Activated CD4-positive, alpha-beta T cell treated with anti-CD3 and anti-CD28 coated beads for 1 hour (primary cell): ENCODE results near the gene NUP210.
"Not testable (repeated sequence)": the region's sequence is repeated elsewhere in the genome, so short reads cannot be mapped to it uniquely, and the experiment has no call there.

Experiments used
- DNase-seq: peaks from one replicate; pipeline ENCODE4 v3.0.0-alpha.2; 2020

NUP210 gene

DNA sequence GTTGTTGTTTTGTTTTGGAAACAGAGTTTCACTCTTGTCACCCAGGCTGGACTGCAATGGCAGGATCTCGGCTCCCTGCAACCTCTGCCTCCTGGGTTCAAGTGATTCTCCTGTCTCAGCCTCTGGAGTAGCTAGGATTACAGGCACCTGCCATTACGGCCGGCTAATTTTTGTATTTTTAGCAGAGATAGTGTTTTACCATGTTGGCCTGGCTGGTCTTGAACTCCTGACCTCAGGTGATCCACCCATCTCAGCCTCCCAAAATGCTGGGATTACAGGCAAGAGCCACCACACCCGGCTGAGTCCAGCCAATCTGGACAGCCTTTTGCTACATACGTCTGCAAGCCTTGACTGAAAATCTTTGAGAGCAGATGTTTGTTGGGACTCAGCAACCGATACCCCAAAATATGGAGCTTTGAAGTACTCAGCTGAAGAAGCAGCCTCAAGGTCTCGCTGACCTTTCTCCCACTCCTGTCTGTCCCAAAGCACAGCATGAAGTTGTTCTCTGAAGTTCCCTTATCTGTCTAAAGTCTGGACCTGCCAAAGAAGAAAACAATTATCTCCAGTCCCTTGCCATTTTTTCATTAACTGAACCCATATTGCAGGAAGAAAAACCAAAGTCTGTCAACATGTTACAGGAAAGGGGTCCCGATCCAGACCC is 9.6 kb upstream of the NUP210 start:
- no peak for DNase-seq

DNA sequence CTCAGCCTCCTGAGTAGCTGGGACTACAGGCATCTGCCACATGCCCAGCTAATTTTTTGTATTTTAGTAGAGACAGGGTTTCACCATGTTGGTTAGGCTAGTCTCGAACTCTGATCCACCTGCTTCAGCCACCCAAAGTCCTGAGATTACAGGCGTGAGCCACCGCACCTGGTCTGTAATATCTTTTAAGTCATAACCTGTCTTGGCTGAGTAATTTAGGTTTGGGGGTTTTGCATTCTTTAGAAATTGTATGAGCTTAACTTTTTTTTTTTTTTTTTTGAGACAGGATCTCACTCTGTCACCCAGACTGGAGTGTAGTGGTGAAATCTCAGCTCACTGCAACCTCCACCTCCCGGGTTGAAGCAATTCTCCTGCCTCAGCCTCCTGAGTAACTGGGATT is 8.6 kb upstream of the NUP210 start:
- DNase-seq, result not testable (repeated sequence)

GRCh38 chr3:13427662-13428603 is 7.8 kb upstream of the NUP210 start:
- no peak for DNase-seq

DNA sequence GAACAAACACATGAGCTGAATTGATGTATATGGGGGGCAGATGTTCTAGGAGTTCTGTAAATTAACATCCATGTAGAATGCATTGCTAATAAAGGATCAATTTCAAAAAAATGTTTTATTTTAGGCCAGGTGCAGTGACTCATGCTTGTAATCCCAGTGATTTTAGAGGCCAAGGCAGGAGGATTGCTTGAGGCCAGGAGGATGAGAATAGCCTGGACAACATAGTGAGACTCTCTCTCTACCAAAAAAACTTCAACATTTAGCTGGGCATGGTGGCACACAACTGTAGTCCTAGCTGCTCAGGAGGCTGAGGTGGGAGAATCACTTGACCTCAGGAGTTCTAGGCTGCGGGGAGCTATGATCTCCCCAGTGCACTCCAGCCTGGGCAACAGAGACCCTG is 6.5 kb upstream of the NUP210 start:
- no peak for DNase-seq

DNA sequence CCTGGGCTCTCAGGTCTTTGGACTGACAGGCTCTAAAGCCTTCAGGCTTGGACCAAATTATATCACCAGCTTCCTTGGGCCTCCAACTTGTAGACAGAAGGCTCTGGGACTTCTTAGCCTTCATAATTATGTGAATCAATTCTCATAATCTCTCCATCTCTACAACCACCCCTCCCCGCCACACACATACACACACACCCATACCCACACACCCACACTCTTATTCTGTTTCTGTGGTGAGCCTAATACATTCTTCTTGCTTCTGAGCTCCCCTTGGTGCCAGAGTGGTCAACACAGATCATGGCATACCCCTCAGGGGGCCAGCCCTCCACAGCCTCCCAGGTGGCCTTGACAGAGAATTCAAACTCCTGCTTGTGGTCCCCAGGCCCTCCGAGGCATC is 5.6 kb upstream of the NUP210 start:
- no peak for DNase-seq

- no peak for DNase-seq
These were observed 4.9 kb upstream of the NUP210 start for GRCh38 chr3:13424865-13425617.

GRCh38 chr3:13424141-13424844 is 4.2 kb upstream of the NUP210 start:
- DNase-seq, result no peak

- DNase-seq, result peak; percentile 60
These were observed 976 bp upstream of the NUP210 start for GRCh38 chr3:13420831-13421765.

DNA sequence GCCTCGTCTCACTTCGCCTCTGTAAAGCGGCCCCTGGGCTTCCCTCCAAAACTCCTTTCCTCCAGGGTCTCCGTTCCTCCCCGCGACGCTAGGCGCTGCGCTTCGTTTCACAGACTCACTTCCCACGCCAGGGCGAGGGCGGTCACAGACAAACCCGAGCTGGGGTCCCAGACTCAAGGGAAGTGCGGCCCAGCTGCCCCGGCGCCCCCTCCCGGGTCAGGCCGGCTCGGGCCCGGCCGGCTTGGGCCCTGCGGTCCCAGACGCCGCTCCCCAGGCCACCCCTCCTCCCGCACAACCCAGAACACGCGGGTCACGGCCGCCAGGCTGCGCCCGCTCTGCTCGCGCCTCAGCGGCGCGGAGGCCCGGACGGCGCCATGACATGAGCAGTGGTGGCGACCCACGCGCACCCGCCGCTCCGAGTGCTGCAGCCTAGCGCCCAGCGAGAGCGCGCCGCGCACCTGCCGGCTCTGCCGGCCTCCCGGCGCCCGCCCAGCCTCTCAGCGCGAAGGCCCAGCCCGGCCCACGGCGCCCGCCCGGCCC is 547 bp downstream of the NUP210 start:
- DNase-seq, result peak; percentile 60

DNA sequence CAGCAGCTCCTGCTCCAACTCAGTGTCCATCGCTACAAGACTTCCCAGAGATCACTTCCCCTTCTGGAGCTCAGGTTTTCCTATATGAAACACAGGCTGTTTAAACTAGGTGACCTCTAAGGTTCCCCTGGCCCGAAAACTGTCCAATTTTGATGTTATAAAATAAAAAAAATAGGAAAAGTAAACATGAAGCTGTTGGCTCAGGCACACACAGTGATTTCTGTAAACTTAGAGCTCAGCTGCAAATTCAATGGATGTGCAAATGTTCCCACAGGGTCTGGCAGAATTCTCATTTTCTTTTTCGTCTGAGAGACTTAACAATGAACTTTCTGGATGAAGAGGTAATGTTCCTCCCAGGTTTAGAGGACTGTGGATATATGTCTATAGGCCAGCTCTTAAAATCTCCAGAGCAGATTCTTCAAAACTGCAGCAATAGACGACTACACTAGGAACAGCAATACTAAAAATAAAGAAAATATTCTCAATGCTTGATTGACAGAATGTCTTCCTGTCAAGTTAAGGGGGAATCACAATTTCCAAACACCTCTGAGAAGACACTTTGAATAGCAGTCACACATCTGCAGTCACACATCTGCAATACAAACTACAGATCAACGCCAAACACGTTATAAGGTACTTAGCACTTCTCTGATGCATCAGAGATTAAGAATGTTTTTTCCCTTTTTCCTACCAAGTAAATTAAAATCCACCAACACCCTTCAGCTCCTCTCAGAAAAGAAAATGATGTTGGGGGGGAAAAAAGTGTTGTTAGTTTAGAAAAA is 2.8 kb downstream of the NUP210 start:
- no peak for DNase-seq

- no peak for DNase-seq
These were observed 3.9 kb downstream of the NUP210 start for GRCh38 chr3:13415997-13416793.

GRCh38 chr3:13415236-13415986 is 4.7 kb downstream of the NUP210 start:
- DNase-seq, result no peak

DNA sequence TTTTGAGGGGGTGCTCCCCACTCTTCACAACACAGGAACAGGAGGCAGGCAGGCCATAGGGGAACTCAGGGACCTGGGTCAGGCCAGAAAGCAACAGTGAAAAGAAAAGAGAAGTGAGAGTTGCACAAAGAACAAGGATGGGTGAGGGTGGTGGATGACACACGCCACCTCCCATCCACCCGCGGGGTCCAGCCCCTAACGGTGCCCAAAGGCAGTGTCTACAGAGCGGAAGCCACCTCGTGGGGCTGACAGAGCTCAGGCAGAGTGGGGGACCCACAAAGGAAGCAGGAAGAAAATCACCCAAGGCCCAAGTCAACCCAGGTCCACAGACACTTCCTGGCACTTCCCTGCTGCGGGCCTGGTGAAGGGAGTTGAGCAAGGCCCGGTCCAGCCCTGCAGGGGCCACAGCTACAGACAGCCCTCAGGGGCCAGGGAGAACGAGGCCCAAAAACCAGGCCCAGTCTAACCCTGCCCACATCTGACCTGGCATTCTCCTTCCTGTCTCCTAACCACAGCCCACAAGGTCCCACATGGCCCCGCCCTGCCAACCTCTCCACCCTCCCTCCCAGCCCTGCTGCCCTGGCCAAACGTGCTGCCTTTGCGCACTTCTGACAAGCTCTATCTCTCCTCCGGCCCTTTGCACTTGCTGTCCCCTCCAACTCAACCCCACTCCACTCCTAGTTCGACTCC is 5.9 kb downstream of the NUP210 start:
- DNase-seq, result peak; percentile 43

GRCh38 chr3:13411186-13411860 is 8.8 kb downstream of the NUP210 start:
- DNase-seq, result no peak

DNA sequence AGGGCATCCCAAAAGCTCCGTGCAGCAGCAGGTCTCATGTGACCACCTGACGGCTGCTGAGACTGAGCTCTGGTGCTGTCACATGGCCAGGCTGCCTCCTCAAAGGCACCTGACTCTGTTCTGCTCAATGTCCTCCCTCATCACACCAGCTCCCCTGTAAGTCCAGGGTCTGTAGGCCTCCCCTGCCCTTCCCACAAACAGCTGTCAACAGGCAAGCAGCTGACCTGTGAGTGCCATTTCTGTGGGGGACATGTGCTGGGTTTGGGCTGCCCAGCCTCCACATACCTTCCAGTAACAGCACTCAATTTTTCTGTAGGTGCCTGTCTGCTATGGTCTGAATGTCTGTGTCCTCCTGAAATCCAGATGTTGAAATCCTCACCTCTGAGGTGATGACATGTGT is 11.2 kb downstream of the NUP210 start:
- no peak for DNase-seq

DNA sequence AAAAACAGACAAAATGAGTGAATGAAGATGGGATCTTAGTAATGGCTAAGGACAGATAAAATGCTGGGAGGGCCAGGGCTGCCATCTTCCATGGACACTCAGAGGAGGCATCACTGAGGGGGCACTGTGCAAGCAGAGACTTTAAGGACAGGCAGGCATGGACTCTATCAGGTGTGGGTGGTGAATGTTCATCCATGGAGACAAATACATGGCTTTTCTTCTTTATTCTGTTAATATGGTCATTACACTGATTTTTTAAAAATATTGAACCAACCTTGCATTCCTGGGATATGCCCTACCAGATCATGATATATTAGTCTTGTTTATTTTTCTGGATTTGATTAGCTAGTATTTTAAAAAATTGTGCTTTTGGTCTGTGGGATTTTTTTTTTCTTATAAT is 12.2 kb downstream of the NUP210 start:
- DNase-seq, result no peak

GRCh38 chr3:13407475-13407874 is 12.6 kb downstream of the NUP210 start:
- DNase-seq, result no peak

DNA sequence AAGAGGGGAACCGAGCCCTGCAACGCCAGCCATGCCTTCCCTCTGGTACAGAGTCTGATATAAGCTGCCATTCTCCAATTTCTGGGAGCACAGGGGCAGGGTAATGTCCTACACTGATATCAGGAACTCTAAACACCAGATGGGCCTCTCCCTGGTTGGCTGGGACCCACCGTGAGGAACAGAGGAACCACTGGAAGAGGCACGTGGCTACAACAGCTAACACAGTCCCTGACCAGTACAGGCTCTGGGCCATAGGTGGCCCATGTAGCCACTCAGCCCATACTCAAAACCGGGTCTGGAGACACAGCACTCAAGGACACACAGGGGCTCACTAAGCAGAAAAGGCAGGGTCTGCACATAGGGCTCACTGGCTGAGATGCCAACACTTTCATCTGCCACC is 13.9 kb downstream of the NUP210 start:
- no peak for DNase-seq
